ENCODE data around the gene CELF4.

Gene CELF4

DNA sequence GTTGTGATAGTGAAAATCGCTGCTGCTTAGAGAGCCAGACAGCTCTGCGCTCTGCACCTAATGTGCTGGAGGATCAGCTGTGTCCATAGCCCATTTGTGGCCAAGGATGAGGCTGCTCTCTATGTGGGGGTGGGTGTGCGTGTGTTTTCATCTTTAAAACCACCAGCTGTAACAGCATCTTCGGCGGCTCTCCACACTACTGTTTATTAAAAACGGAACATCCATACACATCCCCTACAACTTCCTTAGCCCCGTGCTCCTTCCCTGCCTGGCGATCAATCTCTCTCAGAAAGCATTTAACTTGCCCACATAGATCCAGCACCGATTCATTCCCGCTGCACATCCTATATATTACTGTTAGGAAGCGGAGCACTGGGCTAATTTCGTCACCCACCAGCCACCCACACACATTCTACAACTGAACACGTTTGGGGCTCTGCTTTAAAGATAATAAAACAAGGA lies 1.6 kb downstream of the CELF4 start:
- no peaks in the 10 kb centered on the region for H3K36me3 ChIP-seq (ENCODE audit: control insufficient read depth, insufficient read depth, low read length)
- no peaks in the 10 kb centered on the region for H3K9me3 ChIP-seq (ENCODE audit: control insufficient read depth, insufficient read depth, low read length)
- no peak overlapping the region for H3K27ac ChIP-seq (ENCODE audit: low read length)
- WGBS (ENCODE audit: insufficient coverage, insufficient read length), result no CpG with 5 or more reads among the region's 13 CpGs
- no peak for DNase-seq (ENCODE audit: low read depth, low spot score)
- no peaks in the 10 kb centered on the region for H3K4me1 ChIP-seq (ENCODE audit: control insufficient read depth, insufficient read depth, low read length)
- H3K27me3 ChIP-seq (ENCODE audit: control insufficient read depth, insufficient read depth, low read length), result peaks cover 37% of the 10 kb centered on the region
- no peak overlapping the region for H3K4me3 ChIP-seq (ENCODE audit: low read length)

DNA sequence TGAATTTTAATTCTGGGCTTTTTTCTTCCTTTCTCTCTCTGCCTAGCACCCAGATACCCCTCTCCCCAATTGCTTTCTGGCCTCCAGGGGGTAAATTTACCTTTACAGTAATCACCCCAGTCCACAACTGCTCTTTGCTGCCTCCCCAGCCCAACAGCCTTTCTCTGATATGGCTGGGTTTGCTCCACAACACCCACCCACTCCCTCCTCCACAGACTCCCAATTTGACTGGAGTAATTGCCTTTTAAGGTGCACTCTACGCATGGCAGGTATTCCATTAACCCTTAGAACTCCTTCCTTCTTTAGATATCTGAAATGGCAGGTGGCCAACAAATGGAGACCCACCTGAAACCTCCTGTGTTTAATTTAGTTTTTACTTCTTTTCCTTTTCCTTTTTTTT lies 3.6 kb downstream of the CELF4 start:
- no CpG with 5 or more reads among the region's 1 CpG for WGBS (ENCODE audit: insufficient coverage, insufficient read length)
- no peaks in the 10 kb centered on the region for H3K9me3 ChIP-seq (ENCODE audit: control insufficient read depth, insufficient read depth, low read length)
- H3K4me3 ChIP-seq (ENCODE audit: low read length), result no peak overlapping the region
- no peak for DNase-seq (ENCODE audit: low read depth, low spot score)
- no peaks in the 10 kb centered on the region for H3K4me1 ChIP-seq (ENCODE audit: control insufficient read depth, insufficient read depth, low read length)
- peaks cover 18% of the 10 kb centered on the region; the same call in 1 of the 2 replicates for H3K27me3 ChIP-seq (ENCODE audit: control insufficient read depth, insufficient read depth, low read length)
- no peak overlapping the region for H3K27ac ChIP-seq (ENCODE audit: low read length)
- H3K36me3 ChIP-seq (ENCODE audit: control insufficient read depth, insufficient read depth, low read length), result no peaks in the 10 kb centered on the region

DNA sequence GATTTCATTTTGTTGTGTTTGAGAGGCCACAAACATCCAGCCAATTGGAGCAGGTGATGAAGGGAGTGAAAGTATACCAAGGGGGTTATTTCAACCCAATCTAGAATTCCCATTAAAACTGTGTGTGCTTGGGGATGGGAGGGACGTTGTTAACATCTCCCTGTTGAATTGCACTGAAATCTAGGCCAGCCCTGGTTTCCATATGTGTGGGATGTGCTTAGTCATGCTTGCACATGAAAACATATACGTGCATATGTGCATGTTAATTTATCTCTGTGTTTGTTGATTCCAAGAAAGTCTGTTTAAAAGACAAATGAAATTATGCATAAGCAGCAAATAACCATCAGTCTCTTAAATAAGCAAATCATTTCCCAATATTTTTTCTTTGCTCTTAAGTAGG lies 5.6 kb downstream of the CELF4 start:
- H3K9me3 ChIP-seq (ENCODE audit: control insufficient read depth, insufficient read depth, low read length), result no peaks in the 10 kb centered on the region
- no peak for DNase-seq (ENCODE audit: low read depth, low spot score)
- peaks cover 15% of the 10 kb centered on the region; the same call in 1 of the 2 replicates for H3K27me3 ChIP-seq (ENCODE audit: control insufficient read depth, insufficient read depth, low read length)
- no peaks in the 10 kb centered on the region for H3K36me3 ChIP-seq (ENCODE audit: control insufficient read depth, insufficient read depth, low read length)
- no peak overlapping the region for H3K27ac ChIP-seq (ENCODE audit: low read length)
- H3K4me1 ChIP-seq (ENCODE audit: control insufficient read depth, insufficient read depth, low read length), result no peaks in the 10 kb centered on the region; the same call in 1 of the 2 replicates
- no peak overlapping the region for H3K4me3 ChIP-seq (ENCODE audit: low read length)
- no CpG with 5 or more reads among the region's 2 CpGs for WGBS (ENCODE audit: insufficient coverage, insufficient read length)

- no peaks in the 10 kb centered on the region for H3K36me3 ChIP-seq (ENCODE audit: control insufficient read depth, insufficient read depth, low read length)
- H3K4me1 ChIP-seq (ENCODE audit: control insufficient read depth, insufficient read depth, low read length), result no peaks in the 10 kb centered on the region; the same call in 1 of the 2 replicates
- no peak overlapping the region for H3K27ac ChIP-seq (ENCODE audit: low read length)
- H3K27me3 ChIP-seq (ENCODE audit: control insufficient read depth, insufficient read depth, low read length), result peaks cover 10% of the 10 kb centered on the region; the same call in 1 of the 2 replicates
- H3K4me3 ChIP-seq (ENCODE audit: low read length), result no peak overlapping the region
- H3K9me3 ChIP-seq (ENCODE audit: control insufficient read depth, insufficient read depth, low read length), result no peaks in the 10 kb centered on the region
- no CpG with 5 or more reads among the region's 1 CpG for WGBS (ENCODE audit: insufficient coverage, insufficient read length)
- no peak for DNase-seq (ENCODE audit: low read depth, low spot score)
These were observed 6.4 kb downstream of the CELF4 start for GRCh38 chr18:37559194-37559593.

DNA sequence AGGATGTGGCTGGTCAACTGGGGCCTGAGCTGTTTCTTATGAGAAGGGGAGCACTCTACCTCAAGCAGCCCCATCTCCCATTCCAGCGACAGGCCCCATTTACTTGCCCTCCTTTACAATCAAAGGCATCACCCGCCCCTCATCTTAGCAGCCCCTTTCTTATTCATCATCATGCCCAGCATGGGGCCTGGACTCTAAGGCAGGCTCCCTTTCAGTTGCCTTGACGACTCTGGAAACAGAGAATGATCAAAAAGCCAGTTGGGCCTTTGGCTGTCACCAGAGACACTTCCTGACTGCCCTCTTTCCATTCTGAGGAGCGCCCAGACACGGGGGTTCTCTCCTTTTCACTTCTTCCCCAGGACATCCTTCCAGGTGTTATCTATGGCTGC lies 11.2 kb downstream of the CELF4 start:
- WGBS (ENCODE audit: insufficient coverage, insufficient read length), result no CpG with 5 or more reads among the region's 5 CpGs
- Histone ChIP-seq H3K27me3 (ENCODE audit: control insufficient read depth, insufficient read depth, low read length) (peaks cover 4% of the 10 kb centered on the region; the same call in 1 of the 2 replicates), H3K4me3 (ENCODE audit: low read length) (no peak overlapping the region), H3K4me1 (ENCODE audit: control insufficient read depth, insufficient read depth, low read length) (peaks cover 3% of the 10 kb centered on the region; the same call in 1 of the 2 replicates), H3K36me3 (ENCODE audit: control insufficient read depth, insufficient read depth, low read length) (no peaks in the 10 kb centered on the region), H3K27ac (ENCODE audit: low read length) (no peak overlapping the region), H3K9me3 (ENCODE audit: control insufficient read depth, insufficient read depth, low read length) (no peaks in the 10 kb centered on the region)
- peak; percentile 70 for DNase-seq (ENCODE audit: low read depth, low spot score)

DNA sequence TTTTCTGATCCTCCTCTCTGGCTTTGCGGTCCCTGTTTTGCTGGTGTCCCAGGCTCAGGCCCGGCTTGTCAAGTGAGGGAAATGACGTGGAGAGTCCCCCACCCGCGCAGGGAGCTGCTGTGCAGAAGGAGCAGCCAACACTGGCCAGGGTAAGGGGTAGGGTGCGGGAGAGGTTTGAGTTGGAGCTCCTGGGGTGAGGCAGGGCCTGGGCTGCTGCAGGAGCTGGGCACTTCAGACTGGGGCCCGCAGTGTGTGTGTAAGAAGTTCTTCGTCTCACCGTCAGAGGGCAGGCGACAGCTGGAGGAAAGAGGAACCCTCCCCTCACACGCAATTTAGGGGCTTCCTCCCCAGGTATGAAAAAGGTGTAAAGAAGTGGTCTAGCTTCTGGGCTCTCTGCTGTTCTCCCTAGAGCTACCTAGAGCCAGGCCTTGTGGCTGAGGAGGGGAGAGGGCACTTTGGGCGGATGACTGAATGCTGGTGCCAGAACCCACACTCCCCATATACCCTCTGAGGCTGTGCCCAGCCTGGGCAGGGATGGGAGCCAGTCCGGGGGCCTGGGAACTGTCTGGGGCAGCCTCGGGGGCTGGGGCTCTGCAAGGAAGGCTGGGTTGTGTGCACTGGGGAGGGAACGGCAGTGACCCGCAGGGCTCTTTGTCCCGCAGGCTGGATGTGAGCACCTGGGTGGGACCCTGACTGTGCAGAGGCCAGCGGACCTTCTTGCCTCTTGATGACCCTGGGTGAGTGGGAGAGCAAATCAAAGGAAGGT lies 11.8 kb downstream of the CELF4 start:
- Histone ChIP-seq H3K4me3 (ENCODE audit: low read length) (no peak overlapping the region), H3K36me3 (ENCODE audit: control insufficient read depth, insufficient read depth, low read length) (no peaks in the 10 kb centered on the region), H3K4me1 (ENCODE audit: control insufficient read depth, insufficient read depth, low read length) (peaks cover 3% of the 10 kb centered on the region; the same call in 1 of the 2 replicates), H3K27me3 (ENCODE audit: control insufficient read depth, insufficient read depth, low read length) (peaks cover 4% of the 10 kb centered on the region; the same call in 1 of the 2 replicates), H3K27ac (ENCODE audit: low read length) (no peak overlapping the region), H3K9me3 (ENCODE audit: control insufficient read depth, insufficient read depth, low read length) (no peaks in the 10 kb centered on the region)
- no CpG with 5 or more reads among the region's 18 CpGs for WGBS (ENCODE audit: insufficient coverage, insufficient read length)
- no peak for DNase-seq (ENCODE audit: low read depth, low spot score)

GRCh38 chr18:37552286-37552685 lies 13.3 kb downstream of the CELF4 start:
- no peak overlapping the region for H3K4me3 ChIP-seq (ENCODE audit: low read length)
- H3K27ac ChIP-seq (ENCODE audit: low read length), result no peak overlapping the region
- H3K36me3 ChIP-seq (ENCODE audit: control insufficient read depth, insufficient read depth, low read length), result no peaks in the 10 kb centered on the region
- H3K27me3 ChIP-seq (ENCODE audit: control insufficient read depth, insufficient read depth, low read length), result peaks cover 4% of the 10 kb centered on the region; the same call in 1 of the 2 replicates
- H3K9me3 ChIP-seq (ENCODE audit: control insufficient read depth, insufficient read depth, low read length), result no peaks in the 10 kb centered on the region
- DNase-seq (ENCODE audit: low read depth, low spot score), result no peak
- WGBS (ENCODE audit: insufficient coverage, insufficient read length), result no CpG with 5 or more reads among the region's 5 CpGs
- peaks cover 3% of the 10 kb centered on the region; the same call in 1 of the 2 replicates for H3K4me1 ChIP-seq (ENCODE audit: control insufficient read depth, insufficient read depth, low read length)

GRCh38 chr18:37551846-37552245 lies 13.8 kb downstream of the CELF4 start:
- H3K27me3 ChIP-seq (ENCODE audit: control insufficient read depth, insufficient read depth, low read length), result peaks cover 3% of the 10 kb centered on the region; the same call in 1 of the 2 replicates
- H3K27ac ChIP-seq (ENCODE audit: low read length), result no peak overlapping the region

DNA sequence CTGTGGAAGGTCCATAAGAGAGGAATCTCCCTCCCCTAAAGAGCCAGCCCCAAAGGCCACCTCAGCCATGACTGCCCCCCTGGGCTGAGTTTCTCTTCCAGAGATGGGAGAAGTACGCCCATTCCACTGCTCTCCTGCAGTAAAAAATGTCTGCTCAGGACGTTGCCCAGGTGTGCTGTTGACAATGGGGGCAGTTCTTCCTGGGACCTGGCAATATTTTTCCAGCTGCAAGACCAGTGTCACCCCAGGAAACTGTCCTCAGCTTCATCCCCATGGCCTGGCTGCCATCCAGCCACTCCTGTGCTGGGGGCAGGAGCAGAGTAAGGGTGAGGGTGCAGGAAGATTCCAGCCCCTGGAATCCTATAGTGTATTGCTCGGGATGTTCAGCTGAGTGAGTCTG lies 14.3 kb downstream of the CELF4 start:
- Histone ChIP-seq H3K9me3 (ENCODE audit: control insufficient read depth, insufficient read depth, low read length) (no peaks in the 10 kb centered on the region), H3K27ac (ENCODE audit: low read length) (no peak overlapping the region), H3K36me3 (ENCODE audit: control insufficient read depth, insufficient read depth, low read length) (no peaks in the 10 kb centered on the region), H3K4me3 (ENCODE audit: low read length) (no peak overlapping the region), H3K4me1 (ENCODE audit: control insufficient read depth, insufficient read depth, low read length) (peaks cover 3% of the 10 kb centered on the region; the same call in 1 of the 2 replicates), H3K27me3 (ENCODE audit: control insufficient read depth, insufficient read depth, low read length) (peaks cover 3% of the 10 kb centered on the region; the same call in 1 of the 2 replicates)
- no CpG with 5 or more reads among the region's 3 CpGs for WGBS (ENCODE audit: insufficient coverage, insufficient read length)
- DNase-seq (ENCODE audit: low read depth, low spot score), result no peak

More at GRCh38 chr18:37551846-37552245, 13.8 kb downstream of the CELF4 start:
- no peaks in the 10 kb centered on the region for H3K9me3 ChIP-seq (ENCODE audit: control insufficient read depth, insufficient read depth, low read length)
- no peaks in the 10 kb centered on the region for H3K36me3 ChIP-seq (ENCODE audit: control insufficient read depth, insufficient read depth, low read length)
- DNase-seq (ENCODE audit: low read depth, low spot score), result no peak
- H3K4me1 ChIP-seq (ENCODE audit: control insufficient read depth, insufficient read depth, low read length), result peaks cover 3% of the 10 kb centered on the region; the same call in 1 of the 2 replicates
- no CpG with 5 or more reads among the region's 8 CpGs for WGBS (ENCODE audit: insufficient coverage, insufficient read length)
- H3K4me3 ChIP-seq (ENCODE audit: low read length), result no peak overlapping the region

DNA sequence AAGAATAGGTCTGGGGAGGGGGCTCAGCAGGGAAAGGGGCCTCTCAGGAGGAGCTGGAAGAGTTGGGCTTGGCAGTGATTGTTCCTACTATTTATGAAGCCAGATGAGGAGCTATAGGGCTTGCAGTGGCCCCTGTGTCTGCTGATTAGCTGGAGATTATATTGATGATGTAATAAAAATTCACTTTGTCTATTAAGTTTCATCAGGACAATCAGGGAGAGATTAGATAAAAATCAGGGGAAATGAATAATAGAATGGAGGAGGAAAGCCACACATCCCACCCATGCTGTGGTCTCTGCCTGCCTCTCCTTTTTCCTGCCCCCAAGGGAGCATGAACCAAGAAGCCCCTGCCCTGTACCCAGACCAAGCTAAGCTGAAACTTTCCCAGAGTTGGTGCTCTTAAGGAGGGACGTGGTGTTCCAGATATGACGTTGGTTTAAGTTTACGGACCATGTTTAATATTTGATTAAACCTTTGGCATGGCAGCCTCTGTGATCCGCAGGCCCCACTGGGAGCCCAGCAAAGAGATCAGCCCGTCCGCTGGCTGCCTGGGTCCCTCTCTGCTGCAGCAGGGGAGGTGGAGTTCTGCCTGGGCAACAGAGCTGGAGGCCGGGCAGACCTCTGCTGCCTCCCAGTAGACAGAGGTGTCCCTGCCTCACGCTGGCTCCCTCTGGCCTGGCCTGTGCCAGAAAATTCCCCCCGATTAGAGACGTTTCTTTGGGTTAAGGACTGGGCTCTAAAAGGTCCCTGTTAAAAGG lies 15.3 kb downstream of the CELF4 start:
- peaks cover 3% of the 10 kb centered on the region; the same call in 1 of the 2 replicates for H3K27me3 ChIP-seq (ENCODE audit: control insufficient read depth, insufficient read depth, low read length)
- H3K4me1 ChIP-seq (ENCODE audit: control insufficient read depth, insufficient read depth, low read length), result peaks cover 3% of the 10 kb centered on the region; the same call in 1 of the 2 replicates
- no CpG with 5 or more reads among the region's 10 CpGs for WGBS (ENCODE audit: insufficient coverage, insufficient read length)
- no peaks in the 10 kb centered on the region for H3K9me3 ChIP-seq (ENCODE audit: control insufficient read depth, insufficient read depth, low read length)
- no peak for DNase-seq (ENCODE audit: low read depth, low spot score)
- no peak overlapping the region for H3K27ac ChIP-seq (ENCODE audit: low read length)
- H3K36me3 ChIP-seq (ENCODE audit: control insufficient read depth, insufficient read depth, low read length), result no peaks in the 10 kb centered on the region
- H3K4me3 ChIP-seq (ENCODE audit: low read length), result no peak overlapping the region
